ENCODE measurements around the gene DMXL2.
A peak's percentile ranks its signal among the peaks of the same experiment; 100 is the strongest.
"Not testable (repeated sequence)": the region's sequence is repeated elsewhere in the genome, so short reads cannot be mapped to it uniquely, and the experiment has no call there.

The DMXL2 gene

GRCh38 chr15:51483520-51483919 is 139.1 kb downstream of the DMXL2 start:
- no peak for DNase-seq

GRCh38 chr15:51475736-51476135 is 146.8 kb downstream of the DMXL2 start:
- DNase-seq: no peak

GRCh38 chr15:51470512-51470911 is 152.1 kb downstream of the DMXL2 start:
- no peak for DNase-seq

GRCh38 chr15:51460796-51461195 is 161.8 kb downstream of the DMXL2 start:
- DNase-seq: no peak

- DNase-seq: peak; percentile 31
Measured at GRCh38 chr15:51450001-51450400, 172.6 kb downstream of the DMXL2 start.

- DNase-seq: no peak
Measured at GRCh38 chr15:51448622-51449399, 173.8 kb downstream of the DMXL2 start.

- no peak for DNase-seq
Measured at GRCh38 chr15:51447855-51448621, 174.5 kb downstream of the DMXL2 start.

- DNase-seq: not testable (repeated sequence)
Measured at GRCh38 chr15:51446029-51446744, 176.4 kb downstream of the DMXL2 start.

GRCh38 chr15:51444807-51445206 is 177.8 kb downstream of the DMXL2 start:
- no peak for DNase-seq

- no peak for DNase-seq
Measured at GRCh38 chr15:51444112-51444511, 178.5 kb downstream of the DMXL2 start.

- DNase-seq: no peak
Measured at GRCh38 chr15:51443282-51443914, 179.2 kb downstream of the DMXL2 start.

- no peak for DNase-seq
Measured at GRCh38 chr15:51438526-51438925, 184.0 kb downstream of the DMXL2 start.

- no peak for DNase-seq
Measured at GRCh38 chr15:51425517-51426040, 197.0 kb downstream of the DMXL2 start.

GRCh38 chr15:51424780-51425179 is 197.8 kb downstream of the DMXL2 start:
- peak; percentile 10 for DNase-seq

- DNase-seq: not testable (repeated sequence)
Measured at GRCh38 chr15:51423040-51423439, 199.5 kb downstream of the DMXL2 start.

GRCh38 chr15:51416129-51416528 is 206.4 kb downstream of the DMXL2 start:
- no peak for DNase-seq

- DNase-seq: no peak
Measured at GRCh38 chr15:51414256-51414860, 208.2 kb downstream of the DMXL2 start.

- no peak for DNase-seq
Measured at GRCh38 chr15:51405693-51406523, 216.7 kb downstream of the DMXL2 start.

GRCh38 chr15:51403946-51404695 is 218.4 kb downstream of the DMXL2 start:
- no peak for DNase-seq

GRCh38 chr15:51403072-51403878 is 219.3 kb downstream of the DMXL2 start:
- peak; percentile 26 for DNase-seq
